ENCODE results near the gene SLC30A4.
A peak's percentile ranks its signal among the peaks of the same experiment; 100 is the strongest.

Gene SLC30A4

GRCh38 chr15:45449395-45449794 is 73.2 kb downstream of the SLC30A4 start:
- DNase-seq: no peak

GRCh38 chr15:45448066-45448915 is 74.3 kb downstream of the SLC30A4 start:
- DNase-seq: no peak

- no peak for DNase-seq
Measured at GRCh38 chr15:45443645-45444044, 78.9 kb downstream of the SLC30A4 start.

- no peak for DNase-seq
Measured at GRCh38 chr15:45442507-45443135, 79.9 kb downstream of the SLC30A4 start.

- DNase-seq: no peak
Measured at GRCh38 chr15:45441686-45442085, 80.9 kb downstream of the SLC30A4 start.

GRCh38 chr15:45441036-45441435 is 81.5 kb downstream of the SLC30A4 start:
- no peak for DNase-seq

- no peak for DNase-seq
Measured at GRCh38 chr15:45439521-45440260, 82.9 kb downstream of the SLC30A4 start.

- DNase-seq: no peak
Measured at GRCh38 chr15:45435124-45435903, 87.2 kb downstream of the SLC30A4 start.

GRCh38 chr15:45434078-45434567 is 88.4 kb downstream of the SLC30A4 start:
- no peak for DNase-seq

- no peak for DNase-seq
Measured at GRCh38 chr15:45431511-45431910, 91.0 kb downstream of the SLC30A4 start.

GRCh38 chr15:45429941-45430792 is 92.4 kb downstream of the SLC30A4 start:
- DNase-seq: peak; percentile 11 to 41
